Activated gamma-delta T cell treated with Interleukin-2 at 50 U/mL for 16 hours (primary cell): ENCODE results near the gene CCAR1.
"Not testable (repeated sequence)": the region's sequence is repeated elsewhere in the genome, so short reads cannot be mapped to it uniquely, and the experiment has no call there.

Experiments
- DNase-seq: peaks from one replicate; pipeline ENCODE4 v3.0.0-alpha.2; 2020

The CCAR1 gene

GRCh38 chr10:68828083-68828601 lies 107.1 kb downstream of the CCAR1 start:
- DNase-seq: not testable (repeated sequence)

- DNase-seq: no peak
Observed at GRCh38 chr10:68828833-68829232, 107.8 kb downstream of the CCAR1 start.

DNA sequence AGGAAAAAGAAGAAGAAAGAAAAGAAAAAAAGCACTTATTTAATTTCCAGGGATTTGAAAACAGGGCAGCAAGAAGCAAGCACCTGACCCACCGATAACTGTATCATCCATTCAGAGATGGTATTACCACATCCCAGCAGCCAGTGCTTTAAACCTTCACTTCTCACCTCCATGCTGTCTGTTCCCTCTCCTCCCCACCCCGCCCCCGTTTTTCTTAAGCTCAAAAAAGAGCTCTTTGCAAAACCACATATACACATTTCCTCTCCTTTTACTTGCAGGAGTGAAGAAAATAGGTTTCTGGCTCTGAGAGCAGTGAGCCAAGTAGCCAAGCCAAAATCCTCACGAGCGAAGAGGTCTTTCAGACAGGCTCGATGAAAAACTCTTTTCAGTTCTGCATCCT lies 108.5 kb downstream of the CCAR1 start:
- DNase-seq: no peak

DNA sequence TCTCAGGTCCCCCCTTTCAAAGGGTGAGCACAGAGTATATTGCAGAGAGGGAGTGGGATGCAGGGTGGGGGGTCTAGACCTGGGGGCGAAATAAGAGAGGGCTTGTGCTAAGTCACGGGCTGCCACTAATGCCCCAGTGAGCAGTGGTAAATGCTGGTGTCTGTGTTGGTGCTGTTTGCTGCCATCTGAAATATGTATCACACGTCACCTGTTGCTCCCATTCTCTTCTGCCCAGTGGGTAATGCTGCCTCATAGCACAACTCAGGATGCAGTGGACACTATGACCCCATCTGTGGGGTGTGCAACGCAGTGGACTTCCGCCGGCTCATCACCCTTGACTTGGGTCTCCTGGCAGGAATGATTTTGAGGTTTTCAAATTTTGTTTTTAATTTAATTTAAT lies 108.9 kb downstream of the CCAR1 start:
- DNase-seq: no peak

GRCh38 chr10:68831961-68832455 lies 111.0 kb downstream of the CCAR1 start:
- DNase-seq: no peak

DNA sequence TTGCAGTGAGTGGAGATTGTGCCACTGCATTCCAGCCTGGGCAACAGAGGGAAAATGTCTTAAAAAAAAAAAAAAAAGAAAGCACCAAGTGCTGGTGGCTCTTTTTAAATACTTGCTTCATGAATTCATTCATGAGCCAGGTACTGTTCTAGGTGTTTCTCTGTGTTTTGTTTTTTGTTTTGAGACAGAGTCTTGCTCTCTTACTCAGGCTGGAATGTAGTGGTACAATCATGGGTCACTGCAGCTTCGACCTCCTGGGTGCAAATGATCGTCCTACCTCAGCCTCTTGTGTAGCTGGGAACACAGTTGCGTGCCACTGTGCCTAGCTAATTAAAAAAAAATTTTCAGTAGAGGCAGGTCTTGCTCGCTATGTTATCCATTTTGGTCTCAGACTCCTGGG lies 111.6 kb downstream of the CCAR1 start:
- no peak for DNase-seq

GRCh38 chr10:68837626-68838322 lies 116.7 kb downstream of the CCAR1 start:
- DNase-seq: no peak

DNA sequence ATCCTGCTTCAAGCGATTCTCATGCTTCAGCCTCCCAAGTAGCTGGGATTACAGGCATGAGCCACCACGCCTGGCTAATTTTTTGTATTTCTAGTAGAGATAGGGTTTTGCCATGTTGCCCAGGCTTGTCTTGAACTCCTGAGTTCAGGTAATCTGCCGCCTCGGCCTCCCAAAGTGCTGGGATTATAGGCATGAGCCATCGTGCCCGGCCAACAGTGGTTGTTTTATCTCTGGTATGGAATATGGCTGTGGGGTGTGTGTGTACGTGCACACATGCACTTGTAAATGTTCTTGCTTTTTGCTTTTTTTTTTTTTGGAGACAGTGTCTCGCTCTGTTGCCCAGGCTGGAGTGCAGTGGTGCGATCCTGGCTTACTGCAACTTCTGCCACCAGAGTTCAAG lies 119.6 kb downstream of the CCAR1 start:
- DNase-seq: not testable (repeated sequence)
